ENCODE measurements around the gene BMP6.

GRCh38 chr6:7878401-7878964, 152.6 kb downstream of the BMP6 start:
- TF ChIP-seq, protein P1, sequence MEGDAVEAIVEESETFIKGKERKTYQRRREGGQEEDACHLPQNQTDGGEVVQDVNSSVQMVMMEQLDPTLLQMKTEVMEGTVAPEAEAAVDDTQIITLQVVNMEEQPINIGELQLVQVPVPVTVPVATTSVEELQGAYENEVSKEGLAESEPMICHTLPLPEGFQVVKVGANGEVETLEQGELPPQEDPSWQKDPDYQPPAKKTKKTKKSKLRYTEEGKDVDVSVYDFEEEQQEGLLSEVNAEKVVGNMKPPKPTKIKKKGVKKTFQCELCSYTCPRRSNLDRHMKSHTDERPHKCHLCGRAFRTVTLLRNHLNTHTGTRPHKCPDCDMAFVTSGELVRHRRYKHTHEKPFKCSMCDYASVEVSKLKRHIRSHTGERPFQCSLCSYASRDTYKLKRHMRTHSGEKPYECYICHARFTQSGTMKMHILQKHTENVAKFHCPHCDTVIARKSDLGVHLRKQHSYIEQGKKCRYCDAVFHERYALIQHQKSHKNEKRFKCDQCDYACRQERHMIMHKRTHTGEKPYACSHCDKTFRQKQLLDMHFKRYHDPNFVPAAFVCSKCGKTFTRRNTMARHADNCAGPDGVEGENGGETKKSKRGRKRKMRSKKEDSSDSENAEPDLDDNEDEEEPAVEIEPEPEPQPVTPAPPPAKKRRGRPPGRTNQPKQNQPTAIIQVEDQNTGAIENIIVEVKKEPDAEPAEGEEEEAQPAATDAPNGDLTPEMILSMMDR (IDR thresholded peaks at IDR 0.05) = no peak
- no peak for TF ChIP-seq POLR2A (IDR thresholded peaks at IDR 0.05)

Data from heart left ventricle (tissue), 13 donors.